ENCODE results near the gene CRY1. TPM values are rescaled to one million over a fixed set of nuclear protein-coding genes. Genes with fewer than 3 reads are reported as not detected.

The CRY1 gene
- polyA plus RNA-seq, 1 donor from 2014 or later = 33.4 TPM

- H3K36me3 ChIP-seq (ENCODE audit: insufficient read depth, low read length) = no peaks in the 10 kb centered on the region
- TF ChIP-seq MXI1 (conservative IDR thresholded peaks at IDR 0.05; ENCODE audit: poor library complexity, severe bottlenecking) = no peak
- TF ChIP-seq, protein P1, sequence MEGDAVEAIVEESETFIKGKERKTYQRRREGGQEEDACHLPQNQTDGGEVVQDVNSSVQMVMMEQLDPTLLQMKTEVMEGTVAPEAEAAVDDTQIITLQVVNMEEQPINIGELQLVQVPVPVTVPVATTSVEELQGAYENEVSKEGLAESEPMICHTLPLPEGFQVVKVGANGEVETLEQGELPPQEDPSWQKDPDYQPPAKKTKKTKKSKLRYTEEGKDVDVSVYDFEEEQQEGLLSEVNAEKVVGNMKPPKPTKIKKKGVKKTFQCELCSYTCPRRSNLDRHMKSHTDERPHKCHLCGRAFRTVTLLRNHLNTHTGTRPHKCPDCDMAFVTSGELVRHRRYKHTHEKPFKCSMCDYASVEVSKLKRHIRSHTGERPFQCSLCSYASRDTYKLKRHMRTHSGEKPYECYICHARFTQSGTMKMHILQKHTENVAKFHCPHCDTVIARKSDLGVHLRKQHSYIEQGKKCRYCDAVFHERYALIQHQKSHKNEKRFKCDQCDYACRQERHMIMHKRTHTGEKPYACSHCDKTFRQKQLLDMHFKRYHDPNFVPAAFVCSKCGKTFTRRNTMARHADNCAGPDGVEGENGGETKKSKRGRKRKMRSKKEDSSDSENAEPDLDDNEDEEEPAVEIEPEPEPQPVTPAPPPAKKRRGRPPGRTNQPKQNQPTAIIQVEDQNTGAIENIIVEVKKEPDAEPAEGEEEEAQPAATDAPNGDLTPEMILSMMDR (IDR thresholded peaks at IDR 0.05; ENCODE audit: poor library complexity, severe bottlenecking) = no peak
- TF ChIP-seq EP300 (conservative IDR thresholded peaks at IDR 0.05; ENCODE audit: poor library complexity, severe bottlenecking) = no peak
- TF ChIP-seq EZH2 (IDR thresholded peaks at IDR 0.05; ENCODE audit: borderline replicate concordance, insufficient read depth, low read length, poor library complexity, severe bottlenecking) = no peak
- no peak for TF ChIP-seq REST (IDR thresholded peaks at IDR 0.05; ENCODE audit: borderline replicate concordance)
- no peak for TF ChIP-seq TAF1 (IDR thresholded peaks at IDR 0.05; ENCODE audit: low read depth)
- TF ChIP-seq RAD21 (conservative IDR thresholded peaks at IDR 0.05) = no peak
- no peak for TF ChIP-seq POLR2AphosphoS5 (IDR thresholded peaks at IDR 0.05)
- no peak for TF ChIP-seq SMC3 (conservative IDR thresholded peaks at IDR 0.05; ENCODE audit: poor library complexity)
- H3K27me3 ChIP-seq (ENCODE audit: insufficient read depth, low read depth, low read length) = no peaks in the 10 kb centered on the region
- H3K9me2 ChIP-seq (ENCODE audit: insufficient read depth, low read length) = no peaks in the 10 kb centered on the region
- H3K4me2 ChIP-seq (ENCODE audit: low read length) = no peak overlapping the region
- H3K27ac ChIP-seq (ENCODE audit: low read length) = no peak overlapping the region
- no peaks in the 10 kb centered on the region for H3F3A ChIP-seq (ENCODE audit: insufficient read depth, low read length, poor library complexity, severe bottlenecking)
- H3K9ac ChIP-seq (ENCODE audit: low read length) = no peak overlapping the region
- no peak overlapping the region for H2AFZ ChIP-seq (ENCODE audit: low read depth, low read length)
- no peaks in the 10 kb centered on the region for H4K20me1 ChIP-seq (ENCODE audit: insufficient read depth)
- H3K9me3 ChIP-seq (ENCODE audit: low read length) = no peaks in the 10 kb centered on the region
- H3K79me2 ChIP-seq (replicated peaks; ENCODE audit: insufficient read depth, low read length) = no peaks in the 10 kb centered on the region
- H3K4me3 ChIP-seq (ENCODE audit: low read length) = no peak overlapping the region
These were observed 80.5 kb downstream of the CRY1 start for GRCh38 chr12:107012736-107013425.

DNA sequence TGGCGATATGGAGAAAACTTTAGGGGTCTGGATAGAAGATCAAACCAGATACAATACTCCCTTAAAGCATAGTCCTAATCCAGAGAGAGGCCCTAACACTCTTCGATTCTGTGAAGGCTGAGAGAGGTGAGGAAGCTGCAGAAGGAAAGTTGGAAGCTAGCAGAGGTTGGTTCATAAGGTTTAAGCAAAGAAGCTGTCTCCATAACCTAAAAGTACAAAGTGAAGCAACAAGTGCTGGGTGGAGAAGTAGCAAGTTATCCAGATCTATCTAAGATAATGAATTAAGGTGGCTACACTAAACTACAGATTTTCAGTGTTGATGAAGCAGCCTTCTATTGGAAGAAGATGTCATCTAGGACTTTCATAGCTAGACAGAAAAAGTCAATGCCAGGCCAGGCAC, 81.8 kb downstream of the CRY1 start:
- H3K9me2 ChIP-seq (ENCODE audit: insufficient read depth, low read length) = no peaks in the 10 kb centered on the region
- TF ChIP-seq SMC3 (conservative IDR thresholded peaks at IDR 0.05; ENCODE audit: poor library complexity) = no peak
- H3K4me3 ChIP-seq (ENCODE audit: low read length) = no peak overlapping the region
- H3K9me3 ChIP-seq (ENCODE audit: low read length) = no peaks in the 10 kb centered on the region
- H2AFZ ChIP-seq (ENCODE audit: low read depth, low read length) = no peak overlapping the region
- no peaks in the 10 kb centered on the region for H3K27me3 ChIP-seq (ENCODE audit: insufficient read depth, low read depth, low read length)
- H3K79me2 ChIP-seq (replicated peaks; ENCODE audit: insufficient read depth, low read length) = no peaks in the 10 kb centered on the region
- H4K20me1 ChIP-seq (ENCODE audit: insufficient read depth) = no peaks in the 10 kb centered on the region
- H3F3A ChIP-seq (ENCODE audit: insufficient read depth, low read length, poor library complexity, severe bottlenecking) = no peaks in the 10 kb centered on the region
- no peak overlapping the region for H3K4me2 ChIP-seq (ENCODE audit: low read length)
- no peak overlapping the region for H3K9ac ChIP-seq (ENCODE audit: low read length)
- H3K36me3 ChIP-seq (ENCODE audit: insufficient read depth, low read length) = no peaks in the 10 kb centered on the region
- H3K27ac ChIP-seq (ENCODE audit: low read length) = no peak overlapping the region

Measured in neural cell (in vitro differentiated cells).